GM10266 (cell line): ENCODE data around the gene DNAJC7.

ENCODE experiments used
- DNase-seq: peaks from one replicate; pipeline ENCODE4 v3.0.0; 2012; ENCODE audit errors: extremely low spot score
- TF ChIP-seq, protein P1 (sequence below): IDR thresholded peaks from 2 replicates; pipeline ENCODE4 v1.5.1; 2012; ENCODE audit warnings: mild to moderate bottlenecking, low read depth; ENCODE audit not compliant: control insufficient read depth, insufficient read depth; ENCODE audit errors: missing control alignments

Gene DNAJC7

GRCh38 chr17:42016941-42017865 lies at the start of gene DNAJC7:
Gene DNAJC7 (minus strand): TSS chr17:42017439. CDS start chr17:42017416, 23 bp downstream.
- DNase-seq, result peak; percentile 93
- TF ChIP-seq, protein P1, sequence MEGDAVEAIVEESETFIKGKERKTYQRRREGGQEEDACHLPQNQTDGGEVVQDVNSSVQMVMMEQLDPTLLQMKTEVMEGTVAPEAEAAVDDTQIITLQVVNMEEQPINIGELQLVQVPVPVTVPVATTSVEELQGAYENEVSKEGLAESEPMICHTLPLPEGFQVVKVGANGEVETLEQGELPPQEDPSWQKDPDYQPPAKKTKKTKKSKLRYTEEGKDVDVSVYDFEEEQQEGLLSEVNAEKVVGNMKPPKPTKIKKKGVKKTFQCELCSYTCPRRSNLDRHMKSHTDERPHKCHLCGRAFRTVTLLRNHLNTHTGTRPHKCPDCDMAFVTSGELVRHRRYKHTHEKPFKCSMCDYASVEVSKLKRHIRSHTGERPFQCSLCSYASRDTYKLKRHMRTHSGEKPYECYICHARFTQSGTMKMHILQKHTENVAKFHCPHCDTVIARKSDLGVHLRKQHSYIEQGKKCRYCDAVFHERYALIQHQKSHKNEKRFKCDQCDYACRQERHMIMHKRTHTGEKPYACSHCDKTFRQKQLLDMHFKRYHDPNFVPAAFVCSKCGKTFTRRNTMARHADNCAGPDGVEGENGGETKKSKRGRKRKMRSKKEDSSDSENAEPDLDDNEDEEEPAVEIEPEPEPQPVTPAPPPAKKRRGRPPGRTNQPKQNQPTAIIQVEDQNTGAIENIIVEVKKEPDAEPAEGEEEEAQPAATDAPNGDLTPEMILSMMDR, result no peak

DNA sequence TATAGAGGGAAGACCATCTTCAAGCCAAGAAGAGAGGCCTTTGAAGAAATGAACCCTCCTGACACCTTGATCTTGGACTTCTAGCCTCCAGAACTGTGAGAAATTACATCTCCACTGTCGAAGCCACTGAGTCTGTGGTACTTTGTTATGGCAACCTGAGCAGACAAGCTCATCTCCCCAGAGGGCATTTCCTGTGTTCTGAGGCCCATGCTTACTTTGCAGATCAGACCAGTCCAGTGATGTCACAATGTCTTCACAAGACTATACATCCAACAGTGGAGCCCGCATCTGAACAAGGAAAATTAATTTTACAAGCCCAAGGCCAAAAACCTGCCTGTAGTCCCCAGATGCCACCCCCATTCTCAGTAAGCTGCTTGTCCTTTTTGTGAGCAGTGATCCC lies 48.0 kb upstream of the DNAJC7 start:
- DNase-seq, result no peak
- TF ChIP-seq, protein P1, result no peak

- DNase-seq, result no peak
- TF ChIP-seq, protein P1, result no peak
Observed at GRCh38 chr17:42062681-42063080, 45.4 kb upstream of the DNAJC7 start.

DNA sequence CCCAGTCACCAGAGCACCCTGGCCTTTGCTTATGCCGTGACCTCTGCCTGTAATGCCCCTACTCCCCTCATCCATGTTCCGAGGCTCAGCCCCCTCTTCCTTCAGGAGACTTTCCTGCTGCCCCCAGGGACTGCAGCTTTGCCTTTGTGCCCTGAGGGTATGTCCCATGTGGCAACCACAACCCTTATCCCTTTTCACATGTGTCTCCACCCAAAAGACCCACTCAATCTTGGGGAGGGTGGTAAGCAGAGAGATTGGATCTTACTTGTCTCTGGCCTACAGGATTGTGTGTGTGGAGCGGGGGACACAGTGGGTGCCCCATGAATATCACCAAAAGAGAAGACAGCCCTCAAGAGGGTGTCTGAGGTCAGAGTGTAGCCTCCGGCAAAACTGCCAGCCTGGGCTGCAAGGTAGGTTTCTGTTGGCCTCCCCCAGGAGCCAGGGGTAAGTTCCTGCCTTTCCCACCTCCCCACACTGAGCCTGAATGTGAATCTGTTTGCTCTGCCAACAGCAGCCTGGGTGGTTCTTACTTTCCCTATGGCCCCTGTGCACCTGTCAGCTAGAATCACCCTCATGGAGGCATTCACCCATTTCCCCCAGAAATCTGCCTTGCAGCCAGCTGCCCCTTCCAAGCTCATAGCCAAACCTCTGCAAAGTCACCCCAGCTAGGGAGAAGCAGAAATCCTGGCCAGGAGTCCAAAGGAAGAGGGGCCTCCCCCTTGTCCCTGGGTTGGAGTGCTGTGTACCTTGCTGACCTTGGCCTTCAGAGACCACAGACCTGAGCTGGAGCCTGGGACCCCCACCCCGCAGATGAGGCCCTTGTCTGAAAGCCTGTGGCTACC lies 44.6 kb upstream of the DNAJC7 start:
- no peak for DNase-seq
- TF ChIP-seq, protein P1, result no peak

DNA sequence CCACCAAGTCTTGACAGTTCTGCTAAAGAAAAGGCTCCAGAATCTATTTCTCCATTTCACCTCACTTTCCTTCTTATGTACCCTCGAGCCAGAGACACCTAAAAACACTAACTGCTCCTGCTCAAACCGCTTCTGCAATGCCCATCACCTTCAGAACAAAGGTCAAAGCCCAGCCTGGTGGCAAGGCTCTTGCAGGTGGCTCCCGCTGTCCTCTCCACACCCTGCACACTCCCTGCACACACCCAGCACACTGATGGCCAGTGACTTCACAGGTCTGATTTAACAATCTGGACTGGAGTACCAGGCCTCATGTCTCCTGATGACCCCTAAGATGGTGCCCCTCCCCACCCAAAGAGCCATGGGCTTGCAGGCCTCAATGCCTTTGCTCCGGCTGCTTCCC lies 43.0 kb upstream of the DNAJC7 start:
- DNase-seq, result no peak
- TF ChIP-seq, protein P1, result no peak

DNA sequence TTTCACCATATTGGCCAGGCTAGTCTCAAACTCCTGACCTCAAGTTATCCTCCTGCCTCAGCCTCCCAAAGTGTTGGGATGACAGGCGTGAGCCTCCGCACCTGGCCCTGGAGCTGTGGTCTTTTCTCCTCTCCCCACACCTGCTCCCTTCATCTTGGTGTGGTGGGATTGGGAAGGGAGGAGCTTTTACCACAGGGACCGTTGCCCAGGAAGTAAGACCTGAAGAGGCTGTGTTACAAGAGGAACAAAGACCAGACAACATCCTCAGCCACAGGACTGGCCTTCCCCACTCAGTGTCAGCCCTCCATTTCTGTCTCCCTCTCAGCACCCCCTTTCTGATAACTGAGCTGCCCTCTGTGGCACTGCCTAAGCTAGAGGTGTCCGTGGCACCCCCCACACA lies 42.6 kb upstream of the DNAJC7 start:
- DNase-seq, result no peak
- TF ChIP-seq, protein P1, result no peak

- TF ChIP-seq, protein P1, result no peak
- no peak for DNase-seq
Observed at GRCh38 chr17:42058063-42058462, 40.8 kb upstream of the DNAJC7 start.
